Endothelial cell of umbilical vein (primary cell): ENCODE measurements around the gene IFNGR1.

Experiments used
- CTCF ChIP-seq, 2 donors: IDR thresholded peaks; 1 replicate in 1 of 2; 2 replicates in 1 of 2; pipeline ENCODE4 v1.5.1; 2011; ENCODE audit warnings: low read length in 2 of 2, mild to moderate bottlenecking in 2 of 2, moderate library complexity in 2 of 2, control low read depth in 1 of 2, inconsistent platforms in 1 of 2, low read depth in 1 of 2; ENCODE audit not compliant: insufficient read depth in 1 of 2; ENCODE audit errors: extremely low read depth in 1 of 2
- EZH2 ChIP-seq: IDR thresholded peaks from 2 replicates; pipeline ENCODE4 v1.6.1; 2012; ENCODE audit warnings: borderline replicate concordance, low read depth, mild to moderate bottlenecking, moderate library complexity, low read length, inconsistent platforms; ENCODE audit not compliant: severe bottlenecking
- GATA2 ChIP-seq: IDR thresholded peaks from 2 replicates; pipeline ENCODE4 v1.7.0; 2011; ENCODE audit warnings: low read depth, mild to moderate bottlenecking, moderate library complexity, mixed read lengths, low read length; ENCODE audit not compliant: insufficient read length, insufficient read depth
- JUN ChIP-seq: IDR thresholded peaks from 2 replicates; pipeline ENCODE4 v1.6.1; 2011; ENCODE audit warnings: borderline replicate concordance, low read depth; ENCODE audit not compliant: insufficient read length, insufficient read depth
- POLR2A ChIP-seq: IDR thresholded peaks from 2 replicates; pipeline ENCODE4 v1.6.1; 2012; ENCODE audit warnings: low read depth, mild to moderate bottlenecking, control low read depth, low read length
- POLR2AphosphoS5 ChIP-seq: IDR thresholded peaks from 2 replicates; pipeline ENCODE4 v1.6.1; 2012; ENCODE audit warnings: low read depth, mild to moderate bottlenecking, control low read depth, low read length, moderate library complexity; ENCODE audit not compliant: insufficient read depth

- TF ChIP-seq POLR2A = no peak
- TF ChIP-seq CTCF (IDR thresholded peaks at IDR 0.05; ENCODE audit: extremely low read depth in 1 of 2, insufficient read depth in 1 of 2, low read depth in 1 of 2, low read length in 2 of 2) = no peak
- no peak for TF ChIP-seq POLR2AphosphoS5
- TF ChIP-seq EZH2 = no peak
- no peak for TF ChIP-seq GATA2
- TF ChIP-seq JUN = no peak
Measured at GRCh38 chr6:137148306-137149034, 70.7 kb downstream of the IFNGR1 start.
